K562 (cell line): ENCODE data around the gene CFAP69. TPM values are rescaled to one million over a fixed set of nuclear protein-coding genes. Genes with fewer than 3 reads are reported as not detected.

Experiments
- ARID1B ChIP-seq: fragments of 450-650 bp; IDR thresholded peaks from 2 replicates; pipeline ENCODE4 v1.6.1; 2016; ENCODE audit warnings: antibody characterized with exemption, mild to moderate bottlenecking, inconsistent platforms
- CAMTA2 ChIP-seq: fragments of 250-450 bp; sonication (Bioruptor Pico); conservative IDR thresholded peaks from 2 replicates; pipeline ENCODE4 v1.5.1; 2022
- CBX8 ChIP-seq: fragments of 200-600 bp; sonication (generic); IDR thresholded peaks from 2 replicates; pipeline ENCODE4 v1.6.1; 2012; ENCODE audit warnings: borderline replicate concordance, mixed run types, low read depth, mild to moderate bottlenecking, moderate library complexity, mixed read lengths, low read length, control low read depth, inconsistent platforms; ENCODE audit not compliant: poor library complexity, severe bottlenecking; ENCODE audit errors: extremely low read depth
- CC2D1A ChIP-seq: fragments of 450-650 bp; IDR thresholded peaks from 2 replicates; pipeline ENCODE4 v1.6.1; 2017; ENCODE audit warnings: mild to moderate bottlenecking
- CTBP1 ChIP-seq: fragments of 450-650 bp; IDR thresholded peaks from 2 replicates; pipeline ENCODE4 v1.6.1; 2016; ENCODE audit warnings: borderline replicate concordance
- DPF2 ChIP-seq: fragments of 450-650 bp; IDR thresholded peaks from 2 replicates; pipeline ENCODE4 v1.6.1; 2016
- GABPA ChIP-seq: fragments of 200-800 bp; sonication (Bioruptor generic); conservative IDR thresholded peaks from 2 replicates; pipeline ENCODE4 v1.6.1; 2016; ENCODE audit warnings: low read depth, missing genetic modification characterization, missing compliant biosample characterization
- HDGF ChIP-seq: fragments of 450-650 bp; IDR thresholded peaks from 2 replicates; pipeline ENCODE4 v1.6.1; 2016
- MYC ChIP-seq, 2 experiments: fragments of 250-450 bp in 1 of 2; sonication (Bioruptor Pico) in 1 of 2; IDR thresholded peaks; 2 replicates each; pipeline versions ENCODE4 v1.5.1 to v1.6.1; 2012 to 2021; ENCODE audit warnings: low read depth in 2 of 2, borderline replicate concordance in 1 of 2, improper control_type of control experiment in 1 of 2, low read length in 1 of 2, mild to moderate bottlenecking in 1 of 2, moderate library complexity in 1 of 2
- PCBP1 ChIP-seq: fragments of 200-400 bp; formaldehyde crosslinking; IDR thresholded peaks from 2 replicates; pipeline ENCODE4 v1.6.1; 2018; ENCODE audit warnings: mild to moderate bottlenecking, low read depth, low read length; ENCODE audit not compliant: poor library complexity, severe bottlenecking
- SPI1 ChIP-seq: IDR thresholded peaks from 2 replicates; pipeline ENCODE4 v1.6.1; 2011; ENCODE audit warnings: low read depth, low read length, control low read depth, borderline replicate concordance
- TRIM24 ChIP-seq, 2 experiments: fragments of 450-650 bp; IDR thresholded peaks; 2 replicates each; pipeline ENCODE4 v1.6.1; 2016
- ZBTB40 ChIP-seq, 2 experiments: fragments of 450-650 bp in 1 of 2; sonication (generic) in 1 of 2; formaldehyde crosslinking in 1 of 2; IDR thresholded peaks; 2 replicates each; pipeline versions ENCODE4 v1.7.1 to v1.9.0; 2016 to 2022; ENCODE audit warnings: inconsistent platforms in 1 of 2, mild to moderate bottlenecking in 1 of 2, missing genetic modification reagents in 1 of 2
- ZFP91 ChIP-seq: sonication (generic); formaldehyde crosslinking; IDR thresholded peaks from 2 replicates; pipeline ENCODE4 v1.8.0; 2022; ENCODE audit warnings: mild to moderate bottlenecking, missing genetic modification reagents
- polyA plus RNA-seq, 8 experiments: library from polyadenylated mRNA; depleted of rRNA in 4 of 8; stranded (reverse) in 5 of 8; unstranded in 3 of 8; fragments of >200 nt; fragmentation: Nextera tagmentation in 2 of 8; fragmentation: Illumina TruSeq in 1 of 8; extraction: Ambion mirVana in 2 of 8; extraction: Trizol in 1 of 8; gene quantifications; 2 replicates each; pipeline versions ENCODE4 v1.2.1 to v1.2.3, GENCODE V29; 2011 to 2014; ENCODE audit warnings: inconsistent platforms in 1 of 8, missing spikeins in 1 of 8
- total RNA-seq, 7 experiments: library from RNA; depleted of rRNA in 6 of 7; stranded (reverse); fragments of >200 nt in 6 of 7; fragmentation: Illumina TruSeq in 2 of 7; extraction: Trizol in 2 of 7; gene quantifications; 2 replicates each; pipeline versions ENCODE4 v1.2.1 to v1.2.3, GENCODE V29; 2011 to 2021; ENCODE audit warnings: low replicate concordance in 1 of 7

Gene CFAP69
- total and polyA plus RNA-seq, 9 of the 15 experiments (the other 6 are each of a cell fraction or from before 2014, with no cell fraction given), result 0.24 to 5.1 (median 1.7) TPM

GRCh38 chr7:90345595-90346335 lies 100.8 kb downstream of the CFAP69 start (continued):
- TF ChIP-seq ZBTB40 (IDR thresholded peaks at IDR 0.05) (peak; percentile 26; the same call in 1 of the 2 replicates), ZBTB40 (CRISPR knock-in tag; IDR thresholded peaks at IDR 0.05) (no peak), CBX8 (no peak), CC2D1A (peak; percentile 37; the same call in 1 of the 2 replicates), CAMTA2 (CRISPR knock-in tag) (no peak), TRIM24 (IDR thresholded peaks at IDR 0.05) (peak; percentile 25 to 34; a peak in 1 of 4 replicates), HDGF (no peak), SPI1 (peak; percentile 84), GABPA (tag) (peak; percentile 50; the same call in 1 of the 2 replicates), MYC (IDR thresholded peaks at IDR 0.05; ENCODE audit: low read depth, low read length) (0 out of 2 replicates have a peak, but pooled peaks have one; percentile 29), MYC (CRISPR knock-in tag; IDR thresholded peaks at IDR 0.05; ENCODE audit: borderline replicate concordance, low read depth) (no peak), ARID1B (0 out of 2 replicates have a peak, but pooled peaks have one; percentile 11), CTBP1 (peak; percentile 22; the same call in 1 of the 2 replicates), PCBP1 (no peak), DPF2 (0 out of 2 replicates have a peak, but pooled peaks have one; percentile 1), ZFP91 (CRISPR knock-in tag) (no peak)
